GM19239 (cell line): ENCODE results near the gene ADAM19.
A peak's percentile ranks its signal among the peaks of the same experiment; 100 is the strongest.

Experiments
- DNase-seq: peaks from one replicate; pipeline ENCODE4 v3.0.0; 2011; ENCODE audit warnings: low spot score; ENCODE audit not compliant: insufficient read length
- FAIRE-seq: peaks from 2 replicates; lab custom pipeline; 2011; peaks lifted over from hg19 to GRCh38; lab: Jason Lieb, UNC

ADAM19 gene

DNA sequence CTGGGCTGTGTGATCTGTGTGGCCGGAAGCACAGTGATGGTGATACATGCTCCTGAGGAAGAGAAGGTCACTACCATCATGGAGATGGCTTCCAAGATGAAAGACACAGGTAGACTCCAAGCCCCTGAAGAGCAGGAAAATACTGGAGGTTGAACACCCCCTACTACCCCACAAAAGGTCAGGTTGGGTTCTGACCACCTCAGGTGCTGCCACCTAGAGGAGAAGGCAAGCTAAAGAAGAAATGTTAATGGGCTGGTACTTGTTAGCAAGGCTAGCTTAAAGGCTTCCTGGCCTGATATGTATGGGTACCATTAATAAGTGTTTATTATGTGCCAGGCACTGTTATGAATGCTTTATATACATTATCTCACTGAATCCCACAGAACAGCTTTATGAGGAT is 103.9 kb downstream of the ADAM19 start:
- no peak for DNase-seq
- peak; percentile 79 for FAIRE-seq

DNA sequence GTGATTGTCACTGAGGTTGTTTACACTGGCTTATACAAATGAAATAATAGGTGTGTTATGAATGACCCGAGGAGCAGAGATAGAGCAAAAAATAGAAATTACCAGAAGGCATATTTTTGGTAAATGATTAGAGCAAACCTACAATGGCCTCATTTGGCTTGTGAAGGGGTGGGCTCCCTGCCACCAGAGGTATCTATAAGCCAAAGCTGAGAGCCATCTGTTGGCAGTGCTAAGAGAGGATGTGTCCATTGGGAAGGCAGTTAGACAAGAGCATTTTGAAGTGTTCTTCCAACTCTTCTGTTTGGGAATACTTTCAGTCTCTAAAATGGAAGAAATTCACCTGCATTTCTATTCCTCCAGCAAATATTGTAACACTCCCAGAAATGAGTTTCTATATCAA is 104.9 kb downstream of the ADAM19 start:
- FAIRE-seq (no peak), DNase-seq (no peak)

- DNase-seq (no peak), FAIRE-seq (no peak)
These were observed 105.9 kb downstream of the ADAM19 start for GRCh38 chr5:157469687-157470086.

GRCh38 chr5:157469073-157469472 is 106.5 kb downstream of the ADAM19 start:
- FAIRE-seq (no peak), DNase-seq (no peak)

DNA sequence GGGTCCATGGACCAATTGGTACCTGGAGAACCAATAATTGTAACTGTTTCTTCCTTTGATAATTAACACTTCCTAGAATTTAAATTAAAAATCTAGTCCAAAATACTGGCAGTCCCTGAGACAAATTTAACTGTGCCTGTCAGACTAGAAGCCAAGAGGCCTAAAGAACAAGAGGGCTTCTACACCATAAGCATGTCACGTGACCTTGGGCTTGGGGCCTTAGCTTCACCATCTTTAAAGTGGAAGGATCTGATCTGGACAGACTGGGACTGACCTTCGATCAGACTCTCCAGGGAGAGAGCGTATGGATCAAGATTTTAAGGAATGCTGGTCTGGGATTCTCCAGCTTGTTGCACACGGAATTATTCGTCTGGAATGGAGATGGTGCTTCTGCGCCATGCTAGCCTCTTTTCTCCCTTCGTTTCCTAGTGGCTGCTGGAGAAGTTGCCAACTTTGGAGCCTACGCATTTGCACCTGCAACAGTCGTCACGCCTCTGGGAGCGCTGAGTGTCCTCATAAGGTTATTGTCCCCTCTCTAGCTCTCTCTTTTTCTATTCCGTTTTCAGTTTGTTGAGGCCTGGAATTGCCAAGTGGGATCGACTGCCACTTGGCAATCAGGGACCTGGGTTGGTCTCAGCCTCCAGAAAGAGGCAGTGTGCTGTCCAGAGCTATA is 107.1 kb downstream of the ADAM19 start:
- DNase-seq: no peak

DNA sequence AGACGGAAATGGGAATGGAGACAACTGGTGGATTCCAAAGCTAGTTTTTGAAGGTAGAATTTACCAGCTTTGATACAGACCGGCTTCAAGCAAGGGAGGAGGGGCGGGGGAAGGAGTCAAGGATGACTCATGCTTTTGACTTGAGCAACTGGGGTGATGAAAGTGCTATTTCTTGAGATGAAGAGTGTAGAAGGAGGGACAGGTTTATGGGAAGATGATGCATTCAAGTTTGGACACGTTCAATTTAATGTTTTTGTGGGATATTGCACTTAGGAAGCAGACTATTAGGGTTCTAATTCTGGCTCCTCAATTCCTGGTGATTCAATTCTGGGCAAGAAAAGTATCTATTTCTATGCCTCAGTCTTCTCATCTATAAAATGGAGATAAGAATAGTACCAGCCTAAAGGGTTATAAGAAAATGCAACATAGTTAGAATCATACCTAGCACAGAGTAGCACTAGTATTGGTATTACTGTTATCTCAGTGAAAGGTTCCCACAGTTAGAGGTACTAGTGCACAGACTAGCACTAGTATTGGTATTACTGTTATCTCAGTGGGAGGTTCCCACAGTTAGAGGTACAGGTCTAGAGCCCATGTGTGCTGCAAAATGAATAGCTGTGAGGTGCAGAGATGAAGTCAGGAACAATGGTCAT is 110.9 kb downstream of the ADAM19 start:
- FAIRE-seq: peak; percentile 85
- DNase-seq: no peak

More for the DNA sequence above, 107.1 kb downstream of the ADAM19 start:
- no peak for FAIRE-seq

DNA sequence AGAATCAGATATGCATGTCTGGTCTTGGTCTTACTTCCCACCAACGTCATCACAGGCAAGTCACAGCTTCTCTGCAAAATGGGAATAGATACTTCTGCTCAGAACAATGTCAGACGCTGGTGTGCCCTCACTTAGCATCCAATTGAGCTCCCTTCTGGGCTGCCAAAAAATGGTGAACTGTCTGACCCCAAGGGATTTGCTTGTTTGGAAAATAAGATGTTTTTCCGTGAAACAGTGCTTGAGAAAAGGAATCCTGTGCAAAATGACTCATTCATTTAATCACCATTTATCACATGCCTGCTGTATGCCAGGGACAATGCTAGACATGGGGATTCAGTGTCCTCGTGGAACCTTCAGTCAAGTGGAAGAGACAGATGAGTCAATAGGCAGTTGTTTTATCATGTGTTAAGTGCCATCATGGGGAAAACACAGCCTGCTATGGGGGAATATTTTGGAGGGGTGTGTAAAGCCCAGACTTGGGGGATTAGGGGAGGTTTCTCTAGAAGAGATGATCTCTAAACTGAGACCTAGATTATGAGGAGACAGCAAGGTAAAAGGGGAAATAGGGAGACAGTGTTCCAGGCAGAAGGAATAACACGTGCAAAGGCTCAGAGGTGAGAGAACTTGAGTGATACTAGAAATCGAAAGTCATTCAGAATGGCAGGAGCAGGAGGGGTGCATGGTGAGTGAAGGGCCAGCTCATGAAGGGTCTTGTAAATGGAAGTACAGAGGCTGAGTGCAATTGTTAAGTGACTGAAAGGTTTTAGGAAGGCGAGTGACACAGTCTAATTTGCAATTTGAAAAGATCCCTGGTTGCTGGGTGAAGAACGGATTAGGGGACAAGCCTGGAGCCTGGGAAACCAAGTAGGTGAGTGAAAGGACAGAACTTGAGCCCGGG is 111.7 kb downstream of the ADAM19 start:
- FAIRE-seq (no peak), DNase-seq (no peak)

DNA sequence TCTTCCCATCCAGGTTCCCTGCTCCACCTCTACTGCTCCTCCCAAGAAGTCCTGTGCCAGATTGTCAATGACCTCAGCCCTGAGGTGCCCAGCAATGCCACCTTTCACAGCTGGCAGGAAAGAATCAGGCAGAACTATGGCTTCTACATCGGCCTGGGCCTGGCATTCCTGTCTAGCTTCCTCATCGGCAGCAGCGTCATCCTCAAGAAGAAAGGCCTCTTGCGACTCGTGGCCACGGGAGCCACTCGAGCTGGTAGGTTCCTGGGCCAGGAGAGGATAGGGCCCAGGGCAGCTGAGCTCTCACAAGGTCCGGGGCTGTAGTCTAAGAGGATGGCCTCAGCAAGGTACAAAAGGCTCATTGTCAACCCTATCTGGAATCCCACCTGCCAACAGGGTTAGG is 112.5 kb downstream of the ADAM19 start:
- no peak for FAIRE-seq
- DNase-seq: no peak

DNA sequence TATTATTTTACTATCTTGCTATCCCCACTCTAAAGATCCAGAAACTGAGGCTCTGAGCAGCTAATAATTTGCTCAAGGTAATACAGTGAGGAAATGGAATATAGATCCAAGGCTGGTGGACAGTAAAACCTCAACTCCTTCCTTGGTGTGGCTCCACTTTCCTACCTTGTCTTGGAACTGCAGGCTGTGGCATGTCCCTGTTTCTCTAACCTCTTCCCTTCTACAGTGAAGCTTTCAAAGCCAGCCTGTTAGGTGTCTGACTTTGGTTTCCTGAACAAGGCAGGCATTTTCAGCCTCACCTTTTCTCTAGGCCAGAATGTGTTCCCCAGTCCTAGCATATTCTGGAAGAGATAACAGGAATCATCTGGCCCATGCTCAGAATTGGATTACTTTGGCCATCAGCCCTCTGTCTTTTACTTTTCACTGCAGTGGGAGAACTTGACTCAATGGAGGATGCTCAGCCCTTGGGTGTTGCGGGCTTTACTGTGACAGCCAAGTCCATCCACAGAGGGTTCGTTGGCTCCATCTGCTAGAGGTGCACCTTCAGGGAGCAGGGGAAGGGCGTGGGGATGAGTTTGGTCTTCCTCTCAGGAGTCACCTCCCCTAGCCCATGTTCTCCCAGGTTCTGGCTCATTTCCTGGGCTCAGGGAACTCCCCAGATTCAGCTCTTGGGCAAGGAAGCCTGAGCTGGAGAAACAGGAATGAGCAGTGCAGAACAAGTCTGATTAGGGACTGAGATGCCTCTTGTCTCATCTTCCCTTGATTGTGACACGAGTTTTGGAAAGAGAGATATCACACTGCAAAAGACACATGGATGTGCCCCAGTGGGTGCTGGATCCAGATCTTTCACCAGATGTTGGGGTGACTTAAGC is 114.4 kb downstream of the ADAM19 start:
- DNase-seq (no peak), FAIRE-seq (no peak)

DNA sequence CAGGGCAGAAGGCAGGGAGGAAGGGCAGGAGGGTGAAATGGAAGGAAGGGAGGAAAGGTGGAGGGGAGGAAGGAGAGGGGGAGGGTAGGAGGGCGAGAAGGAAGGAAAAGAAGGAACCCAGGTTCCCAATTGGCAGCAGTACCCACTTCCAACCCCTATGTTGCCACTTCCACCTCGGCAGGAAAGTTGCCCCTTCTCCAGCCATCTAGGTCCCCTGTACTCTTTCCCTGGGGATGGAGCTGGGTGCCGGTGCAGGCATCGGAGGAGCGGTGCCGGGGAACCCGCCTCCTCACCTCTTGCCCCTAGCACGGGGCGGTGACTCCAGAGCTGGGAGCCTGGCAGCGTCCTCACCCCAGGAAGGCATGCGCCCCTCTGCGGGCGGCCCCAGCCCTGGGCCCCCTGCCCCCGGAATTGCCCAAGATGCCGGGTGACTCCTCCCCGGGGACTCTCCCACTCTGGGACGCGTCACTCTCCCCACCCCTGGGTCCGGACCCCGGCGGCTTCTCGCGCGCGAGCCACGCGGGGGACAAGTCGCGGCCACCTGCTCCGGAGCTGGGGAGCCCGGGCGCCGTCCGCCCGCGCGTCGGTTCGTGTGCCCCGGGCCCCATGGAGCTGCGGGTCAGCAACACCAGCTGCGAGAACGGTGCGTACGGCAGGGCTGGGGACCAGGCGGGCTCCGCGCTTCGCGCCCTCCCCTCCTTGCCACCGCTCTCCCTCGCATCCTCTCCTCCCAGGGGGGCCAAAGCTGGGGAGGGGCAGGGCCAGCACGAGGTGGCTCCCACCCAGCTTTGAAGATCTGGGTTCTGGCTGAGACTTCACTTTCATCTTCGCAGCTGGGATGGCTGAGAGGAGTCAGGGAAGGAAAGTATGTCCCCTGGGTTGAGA is 115.6 kb downstream of the ADAM19 start, which contains the start of gene NIPAL4:
NIPAL4 (plus strand) TSS at position 499 of the 885 bp plus-strand sequence; CDS start at position 607, 108 bp downstream.
- DNase-seq (no peak), FAIRE-seq (no peak)

DNA sequence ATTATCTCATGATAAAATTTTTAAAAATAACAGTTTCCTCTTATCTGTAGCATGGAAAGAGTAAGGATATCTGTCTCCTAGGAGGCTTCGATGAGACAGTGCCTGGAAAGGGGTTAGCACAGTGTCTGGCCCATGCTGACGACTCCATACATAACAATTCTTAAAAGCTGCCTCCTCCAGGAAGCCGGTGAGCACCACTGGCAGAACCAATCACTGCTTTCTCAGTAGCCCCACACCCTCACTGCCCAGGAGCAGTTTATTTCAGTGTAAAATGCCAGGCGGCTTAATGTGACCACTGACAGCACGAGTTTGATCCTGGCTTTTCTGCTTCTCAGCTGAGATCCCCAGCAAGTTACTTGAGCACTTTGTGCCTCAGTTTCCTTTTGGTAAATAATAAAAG is 116.7 kb downstream of the ADAM19 start:
- DNase-seq: no peak
- no peak for FAIRE-seq

GRCh38 chr5:157457391-157457790 is 118.2 kb downstream of the ADAM19 start:
- FAIRE-seq (no peak), DNase-seq (no peak)

DNA sequence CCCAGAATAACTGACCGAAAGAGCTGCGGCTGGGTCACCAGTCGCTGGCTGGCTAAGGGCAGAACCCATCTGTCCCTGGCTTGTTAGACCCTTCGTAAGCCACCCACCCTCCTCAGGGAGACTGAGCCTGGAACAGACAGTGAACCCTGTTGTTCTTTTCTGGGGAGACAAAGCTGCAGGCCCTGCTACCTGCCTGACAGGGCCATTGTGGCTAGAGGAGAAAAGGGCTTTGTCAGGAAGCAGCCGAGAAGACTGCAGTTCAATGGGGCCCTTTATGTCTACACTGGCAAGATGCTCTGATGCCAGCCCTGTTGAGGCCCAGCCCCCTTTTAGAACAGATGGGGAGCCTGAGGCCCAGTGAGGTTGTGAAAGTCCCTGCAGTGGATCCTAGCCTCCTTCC is 119.3 kb downstream of the ADAM19 start:
- no peak for FAIRE-seq
- no peak for DNase-seq

GRCh38 chr5:157455057-157455456 is 120.5 kb downstream of the ADAM19 start:
- FAIRE-seq (no peak), DNase-seq (no peak)

- no peak for DNase-seq
- FAIRE-seq: no peak
These were observed 121.3 kb downstream of the ADAM19 start for GRCh38 chr5:157454273-157454672.

DNA sequence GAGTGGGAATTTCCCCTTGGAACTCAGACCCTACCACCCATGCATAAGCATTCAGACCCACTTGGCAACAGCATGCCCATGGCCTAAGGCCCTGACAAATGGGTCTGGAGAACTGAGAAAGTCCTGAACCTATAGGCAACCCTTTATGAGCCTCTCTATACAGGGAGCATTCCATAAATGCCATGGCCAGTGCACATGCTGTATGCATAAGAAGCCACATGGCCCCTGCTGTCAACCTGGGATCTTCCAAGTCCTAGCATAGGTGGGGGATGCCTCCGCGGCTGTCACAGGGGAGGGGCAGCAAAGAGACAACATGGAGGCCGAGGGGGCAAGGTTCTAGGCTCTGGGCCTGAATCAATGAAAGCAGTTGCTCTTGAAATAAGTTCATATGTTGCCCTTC is 123.8 kb downstream of the ADAM19 start:
- FAIRE-seq: no peak
- no peak for DNase-seq

DNA sequence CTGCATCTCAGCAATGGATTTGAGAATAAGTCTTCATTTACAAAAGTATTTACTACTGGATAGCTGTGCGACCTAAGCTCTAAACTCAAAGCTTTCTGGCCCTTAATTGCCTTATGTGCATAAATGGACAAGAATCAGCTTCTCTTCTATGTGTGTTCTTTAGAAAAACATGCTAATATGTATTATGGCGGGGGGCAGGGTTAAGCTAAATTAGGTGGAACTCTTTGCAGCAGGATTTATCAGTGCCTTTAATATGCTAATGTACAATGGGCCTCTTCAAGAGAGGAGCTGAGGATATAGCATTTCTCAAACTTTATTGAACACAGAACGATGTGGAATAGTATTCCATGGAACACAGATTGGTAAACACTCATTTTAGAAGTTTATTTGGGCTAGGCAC is 125.6 kb downstream of the ADAM19 start:
- FAIRE-seq: no peak

GRCh38 chr5:157449011-157449723 is 126.4 kb downstream of the ADAM19 start:
- no peak for DNase-seq

More for the DNA sequence above, 125.6 kb downstream of the ADAM19 start:
- DNase-seq: no peak

More at GRCh38 chr5:157449011-157449723, 126.4 kb downstream of the ADAM19 start:
- no peak for FAIRE-seq
